HL-60 (cell line): ENCODE data around the gene KRT12.

Experiments
- CTCF ChIP-seq: IDR thresholded peaks from one replicate; pipeline ENCODE4 v1.5.1; 2011; ENCODE audit warnings: low read length, control low read depth, inconsistent platforms; ENCODE audit not compliant: insufficient read depth
- GABPA ChIP-seq: IDR thresholded peaks from 2 replicates; pipeline ENCODE4 v1.6.1; 2012; ENCODE audit warnings: low read depth
- POLR2AphosphoS5 ChIP-seq: IDR thresholded peaks from 2 replicates; pipeline ENCODE4 v1.6.1; 2012; ENCODE audit warnings: low read depth
- REST ChIP-seq: IDR thresholded peaks from 2 replicates; pipeline ENCODE4 v1.6.1; 2012; ENCODE audit warnings: low read depth; ENCODE audit not compliant: insufficient replicate concordance
- SPI1 ChIP-seq: IDR thresholded peaks from 2 replicates; pipeline ENCODE4 v1.6.1; 2012; ENCODE audit warnings: low read depth, mild to moderate bottlenecking, borderline replicate concordance

- TF ChIP-seq CTCF, result no peak
- no peak for TF ChIP-seq POLR2AphosphoS5
- TF ChIP-seq SPI1, result no peak
- TF ChIP-seq GABPA, result no peak
- no peak for TF ChIP-seq REST
Measured at GRCh38 chr17:40857535-40857934, 9.5 kb downstream of the KRT12 start.
